ENCODE data around the gene OR13C5. TPM values are rescaled to one million over a fixed set of nuclear protein-coding genes. Genes with fewer than 3 reads are reported as not detected.
"Not testable (repeated sequence)": the region's sequence is repeated elsewhere in the genome, so short reads cannot be mapped to it uniquely, and the experiment has no call there.

Gene OR13C5
- not detected for total RNA-seq

GRCh38 chr9:104599313-104599712, at the start of gene OR13C5:
Gene OR13C5 (minus strand): TSS chr9:104599413. CDS start chr9:104599413, 0 bp downstream.
- not testable (repeated sequence) for H3K27me3 ChIP-seq (ENCODE audit: control insufficient read depth in 3 of 3, insufficient read depth in 3 of 3, low read length in 3 of 3); H3K9me3 ChIP-seq (ENCODE audit: control insufficient read depth in 3 of 3, low read length in 3 of 3); H3K4me1 ChIP-seq (ENCODE audit: control insufficient read depth in 3 of 3, insufficient read depth in 3 of 3, low read length in 3 of 3); H3K9ac ChIP-seq (ENCODE audit: low read depth in 1 of 3, low read length in 3 of 3); H3K36me3 ChIP-seq (ENCODE audit: control insufficient read depth in 3 of 3, insufficient read depth in 3 of 3, low read length in 3 of 3); H3K27ac ChIP-seq (ENCODE audit: low read depth, low read length); H3K4me3 ChIP-seq (ENCODE audit: low read length in 3 of 3)

- Histone ChIP-seq H3K36me3 (ENCODE audit: control insufficient read depth in 3 of 3, insufficient read depth in 3 of 3, low read length in 3 of 3) (no peaks in the 10 kb centered on the region), H3K9ac (ENCODE audit: low read depth in 1 of 3, low read length in 3 of 3) (no peak overlapping the region), H3K9me3 (ENCODE audit: control insufficient read depth in 3 of 3, low read length in 3 of 3) (peaks cover 6 to 14% (median 12%) of the 10 kb centered on the region in 3 donors), H3K27me3 (ENCODE audit: control insufficient read depth in 3 of 3, insufficient read depth in 3 of 3, low read length in 3 of 3) (no peaks in the 10 kb centered on the region), H3K27ac (ENCODE audit: low read depth, low read length) (no peak overlapping the region), H3K4me3 (ENCODE audit: low read length in 3 of 3) (no peak overlapping the region), H3K4me1 (ENCODE audit: control insufficient read depth in 3 of 3, insufficient read depth in 3 of 3, low read length in 3 of 3) (no peaks in the 10 kb centered on the region)
These were observed 36.2 kb upstream of the OR13C5 start for GRCh38 chr9:104635456-104635855.

- H3K4me3 ChIP-seq (ENCODE audit: low read length in 3 of 3): no peak overlapping the region
- no peaks in the 10 kb centered on the region for H3K27me3 ChIP-seq (ENCODE audit: control insufficient read depth in 3 of 3, insufficient read depth in 3 of 3, low read length in 3 of 3)
- no peak overlapping the region for H3K9ac ChIP-seq (ENCODE audit: low read depth in 1 of 3, low read length in 3 of 3)
- H3K9me3 ChIP-seq (ENCODE audit: control insufficient read depth in 3 of 3, low read length in 3 of 3): peaks cover 0 to 9% (median 8%) of the 10 kb centered on the region in 3 donors
- H3K4me1 ChIP-seq (ENCODE audit: control insufficient read depth in 3 of 3, insufficient read depth in 3 of 3, low read length in 3 of 3): no peaks in the 10 kb centered on the region
- no peak overlapping the region for H3K27ac ChIP-seq (ENCODE audit: low read depth, low read length)
- no peaks in the 10 kb centered on the region for H3K36me3 ChIP-seq (ENCODE audit: control insufficient read depth in 3 of 3, insufficient read depth in 3 of 3, low read length in 3 of 3)
These were observed 34.8 kb upstream of the OR13C5 start for GRCh38 chr9:104633976-104634520.

- H3K27me3 ChIP-seq (ENCODE audit: control insufficient read depth in 3 of 3, insufficient read depth in 3 of 3, low read length in 3 of 3); H3K4me3 ChIP-seq (ENCODE audit: low read length in 3 of 3); H3K36me3 ChIP-seq (ENCODE audit: control insufficient read depth in 3 of 3, insufficient read depth in 3 of 3, low read length in 3 of 3); H3K27ac ChIP-seq (ENCODE audit: low read depth, low read length); H3K9me3 ChIP-seq (ENCODE audit: control insufficient read depth in 3 of 3, low read length in 3 of 3); H3K9ac ChIP-seq (ENCODE audit: low read depth in 1 of 3, low read length in 3 of 3); H3K4me1 ChIP-seq (ENCODE audit: control insufficient read depth in 3 of 3, insufficient read depth in 3 of 3, low read length in 3 of 3): not testable (repeated sequence)
These were observed 26.8 kb upstream of the OR13C5 start for GRCh38 chr9:104625964-104626363.

GRCh38 chr9:104618104-104618503, 18.9 kb upstream of the OR13C5 start, which contains the start of gene OR13C9:
Gene OR13C9 (minus strand): TSS chr9:104618204. CDS start chr9:104618204, 0 bp downstream.
- Histone ChIP-seq H3K27ac (ENCODE audit: low read depth, low read length) (no peak within 1 kb of the TSS), H3K9me3 (ENCODE audit: control insufficient read depth in 3 of 3, low read length in 3 of 3) (no peaks in the 10 kb centered on the region), H3K4me1 (ENCODE audit: control insufficient read depth in 3 of 3, insufficient read depth in 3 of 3, low read length in 3 of 3) (no peaks in the 10 kb centered on the region), H3K36me3 (ENCODE audit: control insufficient read depth in 3 of 3, insufficient read depth in 3 of 3, low read length in 3 of 3) (no peaks in the 10 kb centered on the region), H3K27me3 (ENCODE audit: control insufficient read depth in 3 of 3, insufficient read depth in 3 of 3, low read length in 3 of 3) (no peaks in the 10 kb centered on the region), H3K9ac (ENCODE audit: low read depth in 1 of 3, low read length in 3 of 3) (no peak within 1 kb of the TSS), H3K4me3 (ENCODE audit: low read length in 3 of 3) (no peak within 1 kb of the TSS)

GRCh38 chr9:104617418-104617817, 18.2 kb upstream of the OR13C5 start:
- Histone ChIP-seq H3K27me3 (ENCODE audit: control insufficient read depth in 3 of 3, insufficient read depth in 3 of 3, low read length in 3 of 3) (no peaks in the 10 kb centered on the region), H3K4me1 (ENCODE audit: control insufficient read depth in 3 of 3, insufficient read depth in 3 of 3, low read length in 3 of 3) (no peaks in the 10 kb centered on the region), H3K9me3 (ENCODE audit: control insufficient read depth in 3 of 3, low read length in 3 of 3) (no peaks in the 10 kb centered on the region), H3K36me3 (ENCODE audit: control insufficient read depth in 3 of 3, insufficient read depth in 3 of 3, low read length in 3 of 3) (no peaks in the 10 kb centered on the region), H3K27ac (ENCODE audit: low read depth, low read length) (no peak overlapping the region), H3K4me3 (ENCODE audit: low read length in 3 of 3) (no peak overlapping the region), H3K9ac (ENCODE audit: low read depth in 1 of 3, low read length in 3 of 3) (no peak overlapping the region)

- Histone ChIP-seq H3K36me3 (ENCODE audit: control insufficient read depth in 3 of 3, insufficient read depth in 3 of 3, low read length in 3 of 3) (no peaks in the 10 kb centered on the region), H3K9me3 (ENCODE audit: control insufficient read depth in 3 of 3, low read length in 3 of 3) (no peaks in the 10 kb centered on the region), H3K27ac (ENCODE audit: low read depth, low read length) (no peak overlapping the region), H3K9ac (ENCODE audit: low read depth in 1 of 3, low read length in 3 of 3) (no peak overlapping the region), H3K4me1 (ENCODE audit: control insufficient read depth in 3 of 3, insufficient read depth in 3 of 3, low read length in 3 of 3) (no peaks in the 10 kb centered on the region), H3K4me3 (ENCODE audit: low read length in 3 of 3) (no peak overlapping the region), H3K27me3 (ENCODE audit: control insufficient read depth in 3 of 3, insufficient read depth in 3 of 3, low read length in 3 of 3) (no peaks in the 10 kb centered on the region)
These were observed 12.0 kb upstream of the OR13C5 start for GRCh38 chr9:104611213-104611612.

- no peak overlapping the region for H3K4me3 ChIP-seq (ENCODE audit: low read length in 3 of 3)
- H3K36me3 ChIP-seq (ENCODE audit: control insufficient read depth in 3 of 3, insufficient read depth in 3 of 3, low read length in 3 of 3): no peaks in the 10 kb centered on the region
These were observed 9.1 kb upstream of the OR13C5 start for GRCh38 chr9:104608336-104608735.

GRCh38 chr9:104606152-104606551, 6.9 kb upstream of the OR13C5 start:
- H3K36me3 ChIP-seq (ENCODE audit: control insufficient read depth in 3 of 3, insufficient read depth in 3 of 3, low read length in 3 of 3): no peaks in the 10 kb centered on the region
- no peaks in the 10 kb centered on the region for H3K4me1 ChIP-seq (ENCODE audit: control insufficient read depth in 3 of 3, insufficient read depth in 3 of 3, low read length in 3 of 3)
- H3K27me3 ChIP-seq (ENCODE audit: control insufficient read depth in 3 of 3, insufficient read depth in 3 of 3, low read length in 3 of 3): no peaks in the 10 kb centered on the region
- no peak overlapping the region for H3K9ac ChIP-seq (ENCODE audit: low read depth in 1 of 3, low read length in 3 of 3)
- H3K27ac ChIP-seq (ENCODE audit: low read depth, low read length): no peak overlapping the region
- no peak overlapping the region for H3K4me3 ChIP-seq (ENCODE audit: low read length in 3 of 3)
- no peaks in the 10 kb centered on the region for H3K9me3 ChIP-seq (ENCODE audit: control insufficient read depth in 3 of 3, low read length in 3 of 3)

More at GRCh38 chr9:104608336-104608735, 9.1 kb upstream of the OR13C5 start:
- Histone ChIP-seq H3K27me3 (ENCODE audit: control insufficient read depth in 3 of 3, insufficient read depth in 3 of 3, low read length in 3 of 3) (no peaks in the 10 kb centered on the region), H3K9me3 (ENCODE audit: control insufficient read depth in 3 of 3, low read length in 3 of 3) (no peaks in the 10 kb centered on the region), H3K4me1 (ENCODE audit: control insufficient read depth in 3 of 3, insufficient read depth in 3 of 3, low read length in 3 of 3) (no peaks in the 10 kb centered on the region), H3K9ac (ENCODE audit: low read depth in 1 of 3, low read length in 3 of 3) (no peak overlapping the region), H3K27ac (ENCODE audit: low read depth, low read length) (no peak overlapping the region)

- H3K27me3 ChIP-seq (ENCODE audit: control insufficient read depth in 3 of 3, insufficient read depth in 3 of 3, low read length in 3 of 3); H3K27ac ChIP-seq (ENCODE audit: low read depth, low read length); H3K4me3 ChIP-seq (ENCODE audit: low read length in 3 of 3); H3K36me3 ChIP-seq (ENCODE audit: control insufficient read depth in 3 of 3, insufficient read depth in 3 of 3, low read length in 3 of 3); H3K4me1 ChIP-seq (ENCODE audit: control insufficient read depth in 3 of 3, insufficient read depth in 3 of 3, low read length in 3 of 3); H3K9ac ChIP-seq (ENCODE audit: low read depth in 1 of 3, low read length in 3 of 3); H3K9me3 ChIP-seq (ENCODE audit: control insufficient read depth in 3 of 3, low read length in 3 of 3): not testable (repeated sequence)
These were observed 6.3 kb upstream of the OR13C5 start, which contains the start of gene OR13C2 for GRCh38 chr9:104605527-104605926. Gene OR13C2 (minus strand): TSS chr9:104605627. CDS start chr9:104605627, 0 bp downstream.

All from skeletal muscle tissue (tissue), 4 donors.